Suprapubic skin (tissue), 4 donors: ENCODE results near the gene PREX1. TPM values are rescaled to one million over a fixed set of nuclear protein-coding genes. Genes with fewer than 3 reads are reported as not detected.

ENCODE experiments used
- DNase-seq, 2 donors: peaks; one replicate each; pipeline ENCODE4 v3.0.0-alpha.2; 2019; ENCODE audit warnings: low spot score in 2 of 2
- H3K27ac ChIP-seq: fragments of 200-600 bp; sonication (generic); one replicate; pipeline ENCODE4 v1.5.1; 2019
- H3K27me3 ChIP-seq: fragments of 200-600 bp; sonication (generic); one replicate; pipeline ENCODE4 v1.5.1; 2019
- H3K36me3 ChIP-seq: fragments of 200-600 bp; sonication (generic); one replicate; pipeline ENCODE4 v1.5.1; 2019
- H3K4me1 ChIP-seq: fragments of 200-600 bp; sonication (generic); one replicate; pipeline ENCODE4 v1.5.1; 2019
- H3K4me3 ChIP-seq: fragments of 200-600 bp; sonication (generic); one replicate; pipeline ENCODE4 v1.5.1; 2019; ENCODE audit warnings: mild to moderate bottlenecking
- H3K9me3 ChIP-seq: fragments of 200-600 bp; sonication (generic); one replicate; pipeline ENCODE4 v1.5.1; 2019
- CTCF ChIP-seq, 2 donors: fragments of 200-600 bp in 1 of 2; fragments of 450-650 bp in 1 of 2; sonication (generic) in 1 of 2; IDR thresholded peaks; one replicate each; pipeline ENCODE4 v1.5.1; 2016 to 2019; ENCODE audit warnings: antibody characterized with exemption in 2 of 2, mild to moderate bottlenecking in 1 of 2, moderate library complexity in 1 of 2
- EP300 ChIP-seq: sonication (generic); formaldehyde crosslinking; IDR thresholded peaks from one replicate; pipeline ENCODE4 v1.6.1; 2017; ENCODE audit warnings: antibody characterized with exemption
- POLR2A ChIP-seq, 2 donors: fragments of 450-650 bp; IDR thresholded peaks; one replicate each; pipeline ENCODE4 v1.6.1; 2017; ENCODE audit warnings: antibody characterized with exemption in 2 of 2, mild to moderate bottlenecking in 2 of 2, moderate library complexity in 2 of 2
- POLR2AphosphoS5 ChIP-seq, 3 donors: sonication (generic); formaldehyde crosslinking; IDR thresholded peaks; one replicate each; pipeline ENCODE4 v1.6.1; 2017; ENCODE audit warnings: antibody characterized with exemption in 3 of 3
- WGBS: methylation state at CpG from one replicate; pipeline ENCODE4 v1.1.5; 2018; 5-methylcytosine and 5-hydroxymethylcytosine counted together
- total RNA-seq, 4 donors: library from RNA; depleted of rRNA; stranded (reverse); fragments of >200 nt; gene quantifications; one replicate each; pipeline ENCODE4 v1.1.0, GENCODE V29; 2016

Gene PREX1
- total RNA-seq, 4 donors from 2014 or later, result 4.7 to 15.1 (median 10.2) TPM

DNA sequence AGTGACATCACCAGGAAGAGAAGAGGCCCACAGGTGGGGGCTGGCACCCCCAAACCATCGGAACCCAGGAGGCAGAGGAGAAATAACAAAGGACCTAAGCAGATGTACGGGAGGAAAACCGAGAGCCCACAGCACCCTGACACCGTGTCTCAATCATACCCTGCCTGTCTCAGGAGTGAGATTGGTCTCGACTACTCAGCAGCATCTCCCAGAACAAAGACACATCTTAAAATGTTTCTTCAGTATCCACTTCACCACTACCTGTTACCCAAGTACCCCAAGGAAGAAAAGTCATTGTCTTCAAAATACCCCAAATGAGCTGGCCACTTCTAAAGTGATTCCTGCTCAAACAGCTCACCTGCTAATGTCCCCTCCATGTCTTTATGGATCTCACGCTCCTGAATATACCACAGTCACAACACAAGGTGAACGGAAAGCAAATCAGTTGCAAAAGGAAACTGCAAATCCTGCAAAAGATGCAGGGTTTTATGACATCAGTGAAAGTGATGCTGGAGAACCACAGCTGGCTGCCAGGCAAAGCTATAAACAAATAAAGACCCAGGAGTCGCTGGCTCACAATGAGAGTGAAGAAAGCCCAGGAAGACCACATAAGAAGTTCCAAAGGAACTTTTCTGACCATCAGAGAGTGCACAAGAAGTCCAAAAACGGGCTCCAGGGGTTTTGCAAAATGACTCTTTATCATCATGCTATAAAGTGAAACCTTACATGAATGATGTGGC, 44.1 kb downstream of the PREX1 start:
- Histone ChIP-seq H3K4me3 (no peak overlapping the region), H3K27ac (no peak overlapping the region), H3K4me1 (peaks cover 20% of the 10 kb centered on the region), H3K27me3 (peaks cover 4% of the 10 kb centered on the region), H3K9me3 (no peaks in the 10 kb centered on the region), H3K36me3 (no peaks in the 10 kb centered on the region)
- TF ChIP-seq CTCF (IDR thresholded peaks at IDR 0.05) (no peak), EP300 (no peak), POLR2AphosphoS5 (IDR thresholded peaks at IDR 0.05) (no peak), POLR2A (IDR thresholded peaks at IDR 0.05) (no peak)
- WGBS, result 80% methylated on average over 9 of the region's 9 CpGs
- no peak for DNase-seq

DNA sequence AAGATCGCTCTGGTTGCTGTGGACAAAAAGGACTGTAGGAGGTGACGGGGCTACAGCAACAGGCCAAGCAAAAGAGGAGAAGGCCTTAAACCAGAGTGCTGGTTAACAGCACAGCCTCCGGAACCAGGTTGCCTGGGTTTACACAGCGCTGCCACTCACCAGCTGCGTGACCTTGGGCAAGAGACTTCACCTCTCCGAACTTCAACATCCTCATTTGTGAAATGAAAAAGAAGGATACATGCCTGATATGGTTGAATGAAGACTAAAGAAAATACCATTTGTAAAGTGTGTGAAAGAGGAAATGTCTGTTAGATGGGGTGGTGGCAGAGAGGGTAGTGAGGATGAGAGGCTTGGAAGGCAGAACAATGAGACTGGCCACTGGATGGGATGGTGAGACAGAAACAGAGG, 44.9 kb downstream of the PREX1 start:
- Histone ChIP-seq H3K9me3 (no peaks in the 10 kb centered on the region), H3K4me3 (no peak overlapping the region), H3K27ac (no peak overlapping the region), H3K4me1 (peaks cover 14% of the 10 kb centered on the region), H3K36me3 (no peaks in the 10 kb centered on the region), H3K27me3 (peaks cover 4% of the 10 kb centered on the region)
- TF ChIP-seq CTCF (IDR thresholded peaks at IDR 0.05), result no peak
- TF ChIP-seq EP300, result no peak
- TF ChIP-seq POLR2AphosphoS5 (IDR thresholded peaks at IDR 0.05), result no peak
- no peak for TF ChIP-seq POLR2A (IDR thresholded peaks at IDR 0.05)
- no peak for DNase-seq
- WGBS, result 95% methylated on average over 6 of the region's 6 CpGs

DNA sequence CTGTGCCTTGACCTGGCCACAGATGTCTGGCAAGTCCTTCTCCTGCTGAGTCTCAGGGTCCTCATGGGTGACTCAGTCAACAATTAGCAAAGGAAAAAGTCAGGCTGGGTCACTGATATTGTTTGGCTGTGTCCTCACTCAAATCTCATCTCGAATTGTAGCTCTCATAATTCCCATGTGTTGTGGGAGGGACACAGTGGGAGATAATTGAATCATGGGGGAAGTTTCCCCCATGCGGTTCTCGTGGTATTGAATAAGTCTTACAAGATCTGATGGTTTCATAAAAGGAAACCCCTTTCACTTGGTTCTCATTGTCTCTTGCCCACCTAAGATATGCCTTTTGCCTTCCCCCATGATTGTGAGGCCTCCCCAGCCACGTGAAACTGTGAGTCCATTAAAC, 45.7 kb downstream of the PREX1 start:
- WGBS, result 73% methylated on average over 4 of the region's 4 CpGs
- TF ChIP-seq POLR2AphosphoS5 (IDR thresholded peaks at IDR 0.05), result no peak
- no peak for TF ChIP-seq POLR2A (IDR thresholded peaks at IDR 0.05)
- TF ChIP-seq EP300, result no peak
- no peak for TF ChIP-seq CTCF (IDR thresholded peaks at IDR 0.05)
- H3K27ac ChIP-seq, result no peak overlapping the region
- H3K4me1 ChIP-seq, result peaks cover 15% of the 10 kb centered on the region
- no peak for DNase-seq
- H3K36me3 ChIP-seq, result no peaks in the 10 kb centered on the region
- H3K27me3 ChIP-seq, result peaks cover 4% of the 10 kb centered on the region
- no peaks in the 10 kb centered on the region for H3K9me3 ChIP-seq
- no peak overlapping the region for H3K4me3 ChIP-seq

DNA sequence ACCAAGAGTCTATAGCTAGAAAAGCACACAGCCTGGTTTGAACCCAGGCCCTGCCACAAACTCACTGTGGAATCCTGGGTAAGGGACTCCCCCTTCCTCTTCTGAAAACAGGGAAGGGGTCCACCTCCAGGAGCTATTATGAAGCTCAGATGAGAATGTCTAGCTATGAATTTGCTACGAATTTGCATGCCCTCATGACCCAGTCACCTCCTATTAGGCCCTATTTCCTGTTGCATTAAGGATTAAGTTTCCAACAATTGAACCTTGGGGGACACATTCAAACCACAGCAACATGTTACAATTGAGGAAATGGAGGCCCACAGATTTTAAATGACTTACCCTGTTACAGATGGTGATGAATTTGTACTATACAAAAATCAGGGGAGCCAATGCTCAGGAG, 46.2 kb downstream of the PREX1 start:
- no peaks in the 10 kb centered on the region for H3K36me3 ChIP-seq
- no peak overlapping the region for H3K4me3 ChIP-seq
- no peak overlapping the region for H3K27ac ChIP-seq
- peaks cover 4% of the 10 kb centered on the region for H3K27me3 ChIP-seq
- WGBS, result 69% methylated on average over 1 of the region's 1 CpG
- H3K4me1 ChIP-seq, result peaks cover 14% of the 10 kb centered on the region
- H3K9me3 ChIP-seq, result no peaks in the 10 kb centered on the region
- TF ChIP-seq EP300 (no peak), POLR2A (IDR thresholded peaks at IDR 0.05) (no peak), POLR2AphosphoS5 (IDR thresholded peaks at IDR 0.05) (no peak), CTCF (IDR thresholded peaks at IDR 0.05) (no peak)
- no peak for DNase-seq

DNA sequence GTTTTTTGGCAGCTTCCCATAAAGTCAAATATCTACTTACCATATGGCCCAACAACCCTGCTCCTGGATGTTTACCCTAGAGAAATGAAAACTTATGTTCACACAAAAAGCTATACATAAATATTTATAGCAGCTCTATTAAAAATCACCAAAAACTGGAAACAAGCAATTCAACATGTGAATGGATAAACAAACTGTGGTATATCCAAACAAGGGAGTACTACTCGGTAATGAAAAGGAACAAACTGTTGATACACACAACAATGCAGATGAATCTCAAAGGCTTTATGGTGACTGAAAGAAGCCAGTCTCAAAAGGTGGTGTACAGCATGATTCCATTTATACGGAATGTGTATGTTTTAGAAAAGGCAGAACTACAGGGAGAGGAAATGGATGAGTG, 48.4 kb downstream of the PREX1 start:
- peaks cover 12% of the 10 kb centered on the region for H3K4me1 ChIP-seq
- H3K9me3 ChIP-seq, result no peaks in the 10 kb centered on the region
- TF ChIP-seq POLR2AphosphoS5 (IDR thresholded peaks at IDR 0.05), result no peak
- no peak overlapping the region for H3K27ac ChIP-seq
- no peak for DNase-seq
- 96% methylated on average over 2 of the region's 2 CpGs for WGBS
- no peak overlapping the region for H3K4me3 ChIP-seq
- no peaks in the 10 kb centered on the region for H3K36me3 ChIP-seq
- no peaks in the 10 kb centered on the region for H3K27me3 ChIP-seq

- Histone ChIP-seq H3K4me1 (peaks cover 12% of the 10 kb centered on the region), H3K27me3 (peaks cover 5% of the 10 kb centered on the region), H3K36me3 (no peaks in the 10 kb centered on the region), H3K4me3 (no peak overlapping the region), H3K27ac (no peak overlapping the region), H3K9me3 (no peaks in the 10 kb centered on the region)
- no peak for TF ChIP-seq EP300
- no peak for TF ChIP-seq POLR2AphosphoS5 (IDR thresholded peaks at IDR 0.05)
- no peak for TF ChIP-seq CTCF (IDR thresholded peaks at IDR 0.05)
- TF ChIP-seq POLR2A (IDR thresholded peaks at IDR 0.05), result no peak
- DNase-seq, result no peak
- 86% methylated on average over 4 of the region's 4 CpGs for WGBS
These were observed 50.0 kb downstream of the PREX1 start for GRCh38 chr20:48777821-48778220.
